HEK293 (cell line): ENCODE data around the gene ATP6V1F.

Experiments
- ZFP3 ChIP-seq: fragments of 450-650 bp; formaldehyde crosslinking; IDR thresholded peaks from 2 replicates; pipeline ENCODE4 v1.5.1; 2016; ENCODE audit warnings: low read depth, missing biosample characterization, missing genetic modification characterization
- ZNF174 ChIP-seq: fragments of 450-650 bp; formaldehyde crosslinking; IDR thresholded peaks from 2 replicates; pipeline ENCODE4 v1.5.0; 2017; ENCODE audit warnings: missing biosample characterization, mild to moderate bottlenecking, missing genetic modification characterization
- ZNF175 ChIP-seq: fragments of 450-650 bp; formaldehyde crosslinking; IDR thresholded peaks from 2 replicates; pipeline ENCODE4 v1.5.1; 2016; ENCODE audit warnings: missing biosample characterization, missing genetic modification characterization
- ZNF239 ChIP-seq: fragments of 450-650 bp; formaldehyde crosslinking; IDR thresholded peaks from 2 replicates; pipeline ENCODE4 v1.5.1; 2016; ENCODE audit warnings: missing biosample characterization, missing genetic modification characterization
- ZNF785 ChIP-seq: fragments of 450-650 bp; formaldehyde crosslinking; IDR thresholded peaks from 2 replicates; pipeline ENCODE4 v1.5.1; 2016; ENCODE audit warnings: missing biosample characterization, missing genetic modification characterization
- TF ChIP-seq, protein P1 (sequence below): fragments of 450-650 bp; formaldehyde crosslinking; IDR thresholded peaks from 2 replicates; pipeline ENCODE4 v1.5.1; 2016; ENCODE audit warnings: missing biosample characterization, missing genetic modification characterization
- TF ChIP-seq, protein P2 (sequence below): fragments of 450-650 bp; formaldehyde crosslinking; IDR thresholded peaks from 2 replicates; pipeline ENCODE4 v1.5.1; 2016; ENCODE audit warnings: missing biosample characterization, missing genetic modification characterization
- TF ChIP-seq, protein P3 (sequence below): fragments of 450-650 bp; formaldehyde crosslinking; IDR thresholded peaks from 2 replicates; pipeline ENCODE4 v1.5.1; 2016; ENCODE audit warnings: missing biosample characterization, missing genetic modification characterization

DNA sequence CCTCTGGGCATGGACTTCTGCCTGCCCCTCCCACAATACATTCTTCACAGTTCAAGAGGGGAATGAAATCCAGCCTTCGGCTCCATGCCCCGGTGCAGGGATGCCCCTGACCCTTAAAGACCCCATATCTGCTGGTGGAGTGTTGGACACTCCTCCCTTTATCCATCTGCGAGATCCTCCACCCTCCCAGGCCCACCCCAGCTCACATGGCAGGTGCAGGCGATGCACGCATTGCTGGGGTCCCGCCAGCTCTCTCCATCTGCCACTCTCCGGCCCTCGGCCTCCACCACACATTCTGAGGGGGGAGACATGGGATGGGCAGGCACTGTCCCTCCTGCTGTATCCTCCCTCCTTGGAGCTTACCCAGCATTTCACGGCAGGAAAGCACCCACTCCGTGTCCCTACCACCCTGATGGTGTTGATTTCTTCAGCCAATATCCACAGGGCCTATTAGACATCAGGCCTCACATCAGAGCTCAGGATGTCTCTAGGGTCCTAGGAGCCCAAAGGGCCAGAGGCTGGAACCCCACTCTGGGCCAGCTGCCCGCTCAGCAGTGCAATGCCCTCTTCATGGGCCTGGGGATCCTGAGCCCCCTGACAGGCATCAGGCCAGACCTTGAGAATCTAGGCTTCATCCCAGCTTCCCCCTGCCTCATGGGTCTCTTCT lies 18.3 kb downstream of the ATP6V1F start:
- TF ChIP-seq ZNF174 (tag by site-specific recombination) (no peak), ZNF785 (no peak), ZNF175 (no peak), ZNF239 (no peak), ZFP3 (tag by site-specific recombination) (no peak)
- TF ChIP-seq, protein P1, sequence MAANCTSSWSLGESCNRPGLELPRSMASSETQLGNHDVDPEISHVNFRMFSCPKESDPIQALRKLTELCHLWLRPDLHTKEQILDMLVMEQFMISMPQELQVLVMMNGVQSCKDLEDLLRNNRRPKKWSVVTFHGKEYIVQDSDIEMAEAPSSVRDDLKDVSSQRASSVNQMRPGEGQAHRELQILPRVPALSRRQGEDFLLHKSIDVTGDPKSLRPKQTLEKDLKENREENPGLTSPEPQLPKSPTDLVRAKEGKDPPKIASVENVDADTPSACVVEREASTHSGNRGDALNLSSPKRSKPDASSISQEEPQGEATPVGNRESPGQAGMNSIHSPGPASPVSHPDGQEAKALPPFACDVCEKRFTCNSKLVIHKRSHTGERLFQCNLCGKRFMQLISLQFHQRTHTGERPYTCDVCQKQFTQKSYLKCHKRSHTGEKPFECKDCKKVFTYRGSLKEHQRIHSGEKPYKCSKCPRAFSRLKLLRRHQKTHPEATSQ (tag by site-specific recombination) = no peak
- TF ChIP-seq, protein P2, sequence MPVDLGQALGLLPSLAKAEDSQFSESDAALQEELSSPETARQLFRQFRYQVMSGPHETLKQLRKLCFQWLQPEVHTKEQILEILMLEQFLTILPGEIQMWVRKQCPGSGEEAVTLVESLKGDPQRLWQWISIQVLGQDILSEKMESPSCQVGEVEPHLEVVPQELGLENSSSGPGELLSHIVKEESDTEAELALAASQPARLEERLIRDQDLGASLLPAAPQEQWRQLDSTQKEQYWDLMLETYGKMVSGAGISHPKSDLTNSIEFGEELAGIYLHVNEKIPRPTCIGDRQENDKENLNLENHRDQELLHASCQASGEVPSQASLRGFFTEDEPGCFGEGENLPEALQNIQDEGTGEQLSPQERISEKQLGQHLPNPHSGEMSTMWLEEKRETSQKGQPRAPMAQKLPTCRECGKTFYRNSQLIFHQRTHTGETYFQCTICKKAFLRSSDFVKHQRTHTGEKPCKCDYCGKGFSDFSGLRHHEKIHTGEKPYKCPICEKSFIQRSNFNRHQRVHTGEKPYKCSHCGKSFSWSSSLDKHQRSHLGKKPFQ (tag by site-specific recombination) = no peak
- TF ChIP-seq, protein P3, sequence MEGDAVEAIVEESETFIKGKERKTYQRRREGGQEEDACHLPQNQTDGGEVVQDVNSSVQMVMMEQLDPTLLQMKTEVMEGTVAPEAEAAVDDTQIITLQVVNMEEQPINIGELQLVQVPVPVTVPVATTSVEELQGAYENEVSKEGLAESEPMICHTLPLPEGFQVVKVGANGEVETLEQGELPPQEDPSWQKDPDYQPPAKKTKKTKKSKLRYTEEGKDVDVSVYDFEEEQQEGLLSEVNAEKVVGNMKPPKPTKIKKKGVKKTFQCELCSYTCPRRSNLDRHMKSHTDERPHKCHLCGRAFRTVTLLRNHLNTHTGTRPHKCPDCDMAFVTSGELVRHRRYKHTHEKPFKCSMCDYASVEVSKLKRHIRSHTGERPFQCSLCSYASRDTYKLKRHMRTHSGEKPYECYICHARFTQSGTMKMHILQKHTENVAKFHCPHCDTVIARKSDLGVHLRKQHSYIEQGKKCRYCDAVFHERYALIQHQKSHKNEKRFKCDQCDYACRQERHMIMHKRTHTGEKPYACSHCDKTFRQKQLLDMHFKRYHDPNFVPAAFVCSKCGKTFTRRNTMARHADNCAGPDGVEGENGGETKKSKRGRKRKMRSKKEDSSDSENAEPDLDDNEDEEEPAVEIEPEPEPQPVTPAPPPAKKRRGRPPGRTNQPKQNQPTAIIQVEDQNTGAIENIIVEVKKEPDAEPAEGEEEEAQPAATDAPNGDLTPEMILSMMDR (tag by site-specific recombination) = no peak
